CD4-positive, alpha-beta T cell treated with Interleukin-15 for 4 hours (primary cell): ENCODE results near the gene PDIA3.
A peak's percentile ranks its signal among the peaks of the same experiment; 100 is the strongest.
"Not testable (repeated sequence)": the region's sequence is repeated elsewhere in the genome, so short reads cannot be mapped to it uniquely, and the experiment has no call there.

ENCODE experiments used
- DNase-seq: peaks from one replicate; pipeline ENCODE4 v3.0.0-alpha.2; 2020; ENCODE audit warnings: low spot score

PDIA3 gene

DNA sequence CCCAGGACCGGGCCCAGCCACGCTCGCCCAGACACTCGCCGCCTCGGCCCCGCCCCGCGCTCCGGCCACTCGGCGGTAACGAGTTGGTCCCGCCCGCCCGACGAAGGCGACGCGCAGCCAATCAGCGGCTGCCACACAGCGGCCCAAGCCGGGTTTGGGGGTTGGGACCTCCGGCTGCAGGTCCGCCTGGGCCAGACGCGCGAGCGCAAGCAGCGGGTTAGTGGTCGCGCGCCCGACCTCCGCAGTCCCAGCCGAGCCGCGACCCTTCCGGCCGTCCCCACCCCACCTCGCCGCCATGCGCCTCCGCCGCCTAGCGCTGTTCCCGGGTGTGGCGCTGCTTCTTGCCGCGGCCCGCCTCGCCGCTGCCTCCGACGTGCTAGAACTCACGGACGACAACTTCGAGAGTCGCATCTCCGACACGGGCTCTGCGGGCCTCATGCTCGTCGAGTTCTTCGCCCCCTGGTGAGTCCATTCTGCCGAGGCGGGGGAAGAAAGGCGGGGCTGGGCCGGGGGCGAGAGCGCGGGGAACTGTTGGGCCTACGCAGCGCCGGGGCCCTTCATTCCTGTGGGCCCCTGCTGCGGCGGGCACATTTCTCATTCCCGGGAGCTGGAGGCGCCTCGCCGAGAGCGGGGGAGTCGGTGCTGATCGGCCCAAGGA, at the start of gene PDIA3:
PDIA3 (plus strand) TSS at position 194 of the 658 bp plus-strand sequence; CDS start at position 296, 102 bp downstream.
- peak; percentile 84 for DNase-seq

DNA sequence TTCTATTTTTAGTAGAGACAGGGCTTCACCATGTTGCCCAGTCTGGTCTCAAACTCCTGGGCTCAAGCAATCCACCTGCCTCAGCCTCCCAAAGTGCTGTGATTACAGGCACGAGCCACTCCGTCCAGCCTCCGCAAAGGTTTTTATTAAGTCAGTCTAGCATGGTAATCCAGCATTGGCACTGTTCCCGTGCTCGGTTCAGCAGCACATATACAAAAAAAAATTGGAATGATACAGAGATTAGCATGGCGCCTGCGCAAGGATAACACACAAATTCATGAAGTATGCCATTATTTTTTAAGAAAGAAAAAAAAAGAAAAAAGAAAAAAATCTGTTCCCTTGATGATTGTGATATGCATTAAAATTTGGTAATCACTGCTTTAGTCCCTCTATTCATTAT, 44.1 kb upstream of the PDIA3 start:
- no peak for DNase-seq

DNA sequence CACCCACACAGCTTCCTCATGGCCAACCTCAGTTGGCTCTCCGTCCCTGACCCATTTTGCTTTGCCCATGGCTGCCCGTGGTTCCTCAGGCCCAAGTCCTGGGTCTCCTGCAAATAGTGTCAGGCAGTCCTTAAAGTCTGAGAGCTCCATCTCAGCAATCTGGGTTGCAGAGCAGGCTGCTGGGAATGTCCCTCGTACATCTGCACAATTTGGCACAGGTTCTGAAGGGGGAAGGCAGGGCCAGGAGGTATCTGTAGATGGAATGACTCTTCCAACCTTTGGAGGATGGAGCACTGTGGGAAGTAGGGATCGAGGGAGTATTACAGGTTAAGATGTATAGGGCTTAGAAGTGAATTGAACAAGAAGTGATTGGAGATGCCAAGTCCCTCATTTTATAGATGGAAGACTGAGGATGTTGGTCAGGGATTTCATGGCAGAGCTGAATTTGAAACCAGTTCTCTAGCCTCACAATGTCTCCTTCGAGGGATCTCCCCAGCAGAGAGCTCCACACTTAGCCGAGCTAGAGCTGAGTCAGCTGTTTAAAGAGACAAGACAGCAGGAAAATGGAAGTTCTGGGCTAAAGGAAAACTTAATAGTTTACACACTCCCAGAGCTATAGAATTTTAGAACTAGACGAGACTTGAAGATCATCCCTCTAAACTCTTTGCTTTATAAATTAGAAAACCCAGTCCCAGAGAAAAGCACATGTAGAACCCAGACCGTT, 43.4 kb upstream of the PDIA3 start:
- DNase-seq: no peak

DNA sequence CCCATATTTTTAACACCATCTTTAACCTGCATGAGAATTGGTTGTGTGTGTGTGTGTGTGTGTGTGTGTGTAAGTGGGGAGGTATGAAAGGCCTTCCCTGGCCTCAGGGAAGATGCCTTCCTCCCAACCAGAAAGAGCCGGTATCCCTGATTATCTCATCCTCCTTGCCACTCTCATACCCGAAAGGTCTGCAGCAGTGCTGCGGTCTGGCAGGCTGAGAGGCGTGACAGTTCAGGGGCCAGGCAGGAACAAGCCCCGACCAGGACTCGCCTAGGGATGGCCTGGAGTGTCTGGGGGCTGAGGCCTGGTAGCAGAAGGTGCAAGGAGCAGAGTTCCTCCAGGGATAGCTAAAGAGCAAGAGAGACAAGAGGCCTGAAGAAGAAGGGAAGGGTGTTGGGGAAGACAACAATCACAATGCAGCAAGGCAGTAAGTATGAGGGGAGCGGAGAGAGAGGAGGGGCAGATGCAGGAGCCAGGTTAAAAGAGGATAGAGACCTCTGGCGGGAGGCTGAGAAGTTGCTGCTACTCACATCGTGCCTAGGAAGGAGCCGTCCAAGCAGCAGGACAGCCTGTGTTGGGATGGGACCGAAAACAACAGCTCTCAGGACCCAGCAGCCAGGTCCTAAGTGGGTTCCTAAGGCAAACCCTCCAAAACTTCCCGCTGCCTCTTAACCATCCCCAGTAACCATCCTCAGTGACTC, 35.7 kb upstream of the PDIA3 start:
- DNase-seq: not testable (repeated sequence)

DNA sequence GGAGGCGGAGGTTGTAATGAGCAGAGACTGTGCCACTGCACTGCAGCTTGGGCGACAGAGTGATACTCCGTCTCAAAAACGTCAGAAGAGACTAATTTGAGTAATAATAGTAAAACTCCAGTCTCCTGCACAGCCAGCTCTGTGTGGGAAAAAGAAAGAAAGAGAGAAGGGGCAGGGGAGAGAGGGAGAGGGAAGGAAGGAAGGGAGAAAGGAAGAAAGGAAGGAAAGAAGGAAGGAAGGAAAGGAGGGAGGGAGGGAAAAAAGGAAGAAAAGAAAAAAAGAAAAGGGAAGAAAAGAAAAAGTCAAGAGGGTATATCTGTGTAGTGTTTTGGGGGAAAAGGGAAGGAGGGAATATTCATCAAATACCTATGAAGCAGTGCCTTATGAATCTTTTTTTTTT, 23.1 kb upstream of the PDIA3 start:
- no peak for DNase-seq

DNA sequence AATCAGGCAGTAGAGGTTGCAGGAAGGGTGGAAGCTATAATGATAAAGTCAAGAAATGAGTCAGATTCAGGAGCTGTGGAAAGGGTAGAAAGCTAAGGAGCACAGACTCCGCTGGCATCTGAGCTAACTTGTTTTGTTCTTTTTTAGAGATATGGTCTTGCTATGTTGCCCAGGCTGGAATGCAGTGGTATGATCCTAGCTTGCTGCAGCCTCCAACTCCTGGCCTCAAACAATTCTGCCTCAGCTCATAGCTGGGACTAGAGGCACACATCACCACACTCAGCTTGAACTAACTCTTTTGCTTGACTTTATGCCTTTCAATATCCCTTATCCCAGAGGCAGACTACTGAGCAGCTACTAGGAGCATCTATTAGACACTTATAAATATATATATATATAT, 19.9 kb upstream of the PDIA3 start:
- DNase-seq: not testable (repeated sequence)

DNA sequence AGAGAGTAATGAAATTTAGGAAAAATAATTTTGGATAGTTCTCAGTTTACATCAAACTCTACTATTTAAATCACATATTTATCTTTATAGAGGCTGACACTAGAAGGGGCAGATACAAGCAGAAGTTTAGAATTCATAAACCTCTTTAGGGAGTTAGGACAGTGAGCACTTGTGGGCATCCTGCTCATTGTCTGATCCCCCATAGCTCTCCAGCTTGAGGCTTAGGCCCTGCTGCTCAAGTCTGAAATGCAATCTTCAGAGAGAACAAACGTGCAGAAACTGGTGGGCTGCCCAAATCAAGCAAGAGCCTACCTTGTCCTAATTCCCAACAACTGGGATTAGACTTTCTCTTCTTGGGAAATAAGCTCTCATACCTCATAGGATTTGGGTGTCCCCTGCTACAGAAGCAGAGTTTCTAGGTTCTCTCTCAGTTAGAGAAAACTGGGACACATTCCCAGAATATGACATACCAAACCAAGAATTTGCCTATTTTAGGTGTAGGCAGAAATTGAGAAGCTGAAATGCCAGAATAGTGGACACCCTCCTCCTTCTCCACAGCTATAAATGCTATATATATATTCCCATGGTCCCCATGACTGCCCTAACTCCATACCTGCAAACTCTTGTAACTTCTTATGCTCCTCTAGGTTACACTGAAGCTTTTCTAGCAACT, 18.0 kb upstream of the PDIA3 start:
- DNase-seq: not testable (repeated sequence)

DNA sequence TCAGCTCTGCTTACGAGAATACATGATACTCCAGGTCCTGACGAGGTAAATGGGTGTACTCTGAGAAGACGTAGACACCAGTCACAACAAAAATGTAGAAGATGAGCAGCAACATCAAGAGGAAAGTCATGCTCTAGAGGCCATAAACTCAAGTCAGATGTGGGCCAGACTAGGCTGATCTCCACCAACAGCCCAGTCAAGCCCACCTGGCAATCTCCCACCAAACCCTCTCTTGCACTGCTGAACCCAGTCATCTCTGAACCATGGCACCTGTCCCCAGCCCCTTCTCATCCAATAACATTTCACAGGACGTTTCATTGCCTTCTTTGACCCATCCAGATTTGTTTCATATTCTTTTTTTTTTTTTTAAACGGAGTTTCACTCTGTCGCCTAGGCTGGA, 10.8 kb upstream of the PDIA3 start:
- no peak for DNase-seq

DNA sequence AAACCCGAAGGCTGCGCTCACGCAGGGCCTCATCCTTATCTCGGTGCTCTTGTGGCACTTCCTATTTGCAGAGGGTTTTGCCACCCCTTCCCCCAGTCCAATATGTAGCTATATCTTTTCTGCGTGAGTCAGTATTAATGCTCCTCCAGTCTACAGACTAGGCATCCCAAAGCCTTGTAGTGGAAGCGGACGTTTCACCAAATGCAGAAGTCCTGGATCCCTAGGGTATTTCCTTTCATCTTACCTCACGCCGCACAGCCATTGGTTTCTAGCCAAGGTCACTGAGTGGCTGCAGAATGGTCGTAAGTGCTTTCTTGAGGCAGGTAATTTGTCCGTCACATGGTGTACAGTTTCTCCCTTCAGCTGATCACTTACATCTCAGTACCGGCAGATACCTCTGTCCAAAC, 668 bp downstream of the PDIA3 start:
- DNase-seq: peak; percentile 32

DNA sequence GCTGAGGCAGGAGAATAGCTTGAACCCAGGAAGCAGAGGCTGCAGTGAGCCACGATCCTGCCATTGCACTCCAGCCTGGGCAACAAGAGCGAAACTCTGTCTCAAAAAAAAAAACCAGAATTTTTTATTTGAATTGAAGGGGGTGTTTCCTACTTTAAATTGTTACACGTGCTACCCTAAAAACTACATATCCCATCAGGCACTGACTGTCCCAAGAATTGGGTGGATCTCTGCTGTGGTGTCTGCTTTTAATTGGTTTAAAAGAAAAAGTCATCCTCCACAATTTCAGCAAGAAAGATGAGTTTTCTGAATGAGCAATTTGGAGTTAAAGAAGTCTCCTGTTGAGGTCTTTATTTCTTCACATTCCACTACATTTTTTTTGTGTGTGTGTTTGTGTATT, 2.1 kb downstream of the PDIA3 start:
- DNase-seq: peak; percentile 46

DNA sequence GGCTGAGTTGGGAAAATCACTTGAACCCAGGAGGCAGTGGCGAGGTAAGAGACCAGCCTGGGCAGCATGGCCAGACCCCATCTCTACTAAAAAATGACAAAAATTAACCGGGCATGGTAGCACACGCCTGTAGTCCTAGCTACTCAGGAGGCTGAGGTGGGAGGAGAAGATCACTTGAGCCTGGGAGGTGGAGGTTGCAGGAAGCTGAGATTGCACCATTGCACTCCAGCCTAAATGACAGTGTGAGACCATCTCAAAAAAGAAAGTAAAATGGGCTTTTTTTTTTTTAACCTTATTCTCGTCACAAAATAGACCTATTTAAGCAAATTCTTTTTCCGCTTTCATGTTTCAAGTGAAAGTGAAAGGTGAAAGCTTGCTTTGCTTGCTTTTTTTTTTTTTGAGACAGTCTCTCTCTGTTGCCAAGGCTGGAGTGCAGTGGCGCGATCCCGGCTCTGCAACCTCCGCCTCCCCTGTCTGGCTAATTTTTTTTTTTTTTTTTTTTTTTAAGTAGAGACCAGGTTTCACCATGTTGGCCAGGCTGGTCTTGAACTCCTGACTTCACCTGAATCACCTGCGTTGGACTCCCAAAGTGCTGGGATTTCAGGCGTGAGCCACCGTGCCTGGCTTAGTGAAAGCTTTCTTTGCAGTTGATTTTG, 3.6 kb downstream of the PDIA3 start:
- peak; percentile 57 for DNase-seq

DNA sequence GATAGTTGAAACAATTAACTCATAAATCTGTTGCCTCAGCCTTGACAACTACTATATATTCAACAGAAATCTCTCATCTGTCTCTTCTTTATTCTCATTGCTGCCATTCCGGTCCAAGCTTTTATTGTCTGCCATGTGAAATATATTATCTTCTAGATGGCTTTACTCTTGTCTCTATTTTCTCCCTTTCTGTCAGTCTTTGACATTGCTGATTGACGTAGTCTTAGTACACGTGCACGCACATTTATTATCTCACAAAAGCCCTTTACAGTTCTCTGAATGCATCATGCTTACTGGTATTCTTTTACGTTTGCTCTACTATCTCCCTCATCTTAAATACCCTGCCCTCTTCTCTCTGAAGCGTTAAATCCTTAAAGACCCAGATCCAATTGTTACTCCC, 5.6 kb downstream of the PDIA3 start:
- DNase-seq: no peak

DNA sequence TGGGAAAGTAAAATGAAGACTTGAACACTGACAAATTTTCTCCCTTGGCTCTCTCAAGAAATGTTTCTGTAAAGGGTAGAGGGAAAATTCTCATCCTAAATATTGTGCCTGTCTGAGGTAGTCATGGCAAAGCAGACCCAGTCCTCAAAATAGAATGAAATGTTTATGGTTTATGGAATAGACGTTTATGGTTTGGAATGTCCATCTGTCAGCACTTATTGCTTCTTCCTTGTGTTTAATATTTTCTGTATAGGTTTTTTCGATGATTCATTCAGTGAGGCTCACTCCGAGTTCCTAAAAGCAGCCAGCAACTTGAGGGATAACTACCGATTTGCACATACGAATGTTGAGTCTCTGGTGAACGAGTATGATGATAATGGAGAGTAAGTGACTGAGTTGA, 16.6 kb downstream of the PDIA3 start:
- DNase-seq: no peak

DNA sequence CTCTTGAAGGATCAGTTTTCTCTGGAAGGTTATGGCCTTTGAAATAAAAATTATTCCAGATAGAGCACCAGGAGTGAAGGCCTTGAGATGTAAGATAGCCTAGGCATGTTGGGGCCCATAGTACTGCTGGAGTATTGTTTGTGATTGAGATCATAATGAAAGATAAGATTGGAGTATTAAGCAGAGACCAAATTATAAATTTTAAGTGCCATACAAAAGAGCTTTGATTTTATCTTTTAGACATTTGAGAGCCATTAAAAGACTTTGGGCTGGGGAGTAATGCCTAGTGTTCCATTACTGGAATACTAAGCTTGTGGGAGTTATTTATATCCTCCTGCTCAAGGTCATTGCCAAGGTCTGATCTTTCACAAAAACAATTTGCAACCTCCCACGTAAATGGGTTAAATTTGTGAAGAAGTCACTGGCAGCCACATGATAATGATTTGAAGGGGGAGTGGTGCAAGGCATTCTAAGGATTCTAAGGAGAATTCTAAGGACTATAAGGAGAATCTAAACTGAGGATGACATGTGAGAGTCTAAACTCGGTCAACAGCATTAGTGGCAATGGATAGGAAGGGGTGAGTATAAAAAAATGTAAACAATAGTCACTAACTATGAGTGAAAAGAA, 17.7 kb downstream of the PDIA3 start:
- DNase-seq: no peak

DNA sequence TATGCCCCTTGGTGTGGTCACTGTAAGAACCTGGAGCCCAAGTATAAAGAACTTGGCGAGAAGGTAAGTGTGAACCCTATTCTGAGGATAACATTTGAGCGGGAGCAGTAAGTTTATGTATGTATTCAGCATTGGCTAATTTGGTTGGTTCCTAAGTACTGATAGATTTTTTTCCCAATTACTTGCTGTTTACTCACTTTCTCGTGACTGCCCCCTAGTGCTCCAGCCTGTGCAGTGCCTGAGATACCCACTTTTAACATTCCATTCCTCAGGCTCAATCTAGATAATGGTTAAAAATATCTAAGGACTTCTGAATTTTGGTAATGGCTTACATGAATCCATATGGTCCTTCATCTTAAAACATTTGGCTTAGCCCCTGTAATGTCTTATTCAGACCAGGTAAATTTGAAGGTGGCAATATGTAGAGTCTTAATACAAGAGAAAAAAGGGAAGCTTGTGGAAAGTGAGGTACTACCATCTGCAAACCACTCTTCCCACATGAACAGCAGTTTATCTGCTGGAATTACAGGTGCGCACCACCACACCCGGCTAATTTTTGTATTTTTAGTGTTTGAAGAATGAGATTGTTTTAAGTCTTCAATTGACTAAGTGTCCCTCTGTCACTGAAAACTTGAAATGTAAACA, 23.5 kb downstream of the PDIA3 start:
- peak; percentile 58 for DNase-seq

DNA sequence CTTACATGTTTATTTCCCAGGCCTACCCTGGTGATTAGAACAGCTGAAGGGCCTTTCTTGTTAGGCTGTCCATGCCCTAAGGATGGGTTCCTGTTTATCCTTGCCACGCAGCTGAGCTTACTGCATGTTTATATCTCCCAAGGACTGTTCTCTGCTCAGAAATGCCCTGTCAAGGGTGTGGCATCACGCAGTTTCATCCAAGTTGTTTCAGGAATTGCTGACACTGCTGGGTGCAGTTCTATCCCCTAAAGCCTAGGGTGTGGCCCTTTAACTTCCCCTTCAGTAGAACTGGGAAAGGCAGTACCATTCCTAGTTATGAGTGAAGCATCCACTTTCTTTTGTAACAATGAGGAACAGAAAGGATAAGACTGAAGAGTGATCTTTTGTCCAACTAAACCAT, 25.6 kb downstream of the PDIA3 start:
- DNase-seq: no peak

DNA sequence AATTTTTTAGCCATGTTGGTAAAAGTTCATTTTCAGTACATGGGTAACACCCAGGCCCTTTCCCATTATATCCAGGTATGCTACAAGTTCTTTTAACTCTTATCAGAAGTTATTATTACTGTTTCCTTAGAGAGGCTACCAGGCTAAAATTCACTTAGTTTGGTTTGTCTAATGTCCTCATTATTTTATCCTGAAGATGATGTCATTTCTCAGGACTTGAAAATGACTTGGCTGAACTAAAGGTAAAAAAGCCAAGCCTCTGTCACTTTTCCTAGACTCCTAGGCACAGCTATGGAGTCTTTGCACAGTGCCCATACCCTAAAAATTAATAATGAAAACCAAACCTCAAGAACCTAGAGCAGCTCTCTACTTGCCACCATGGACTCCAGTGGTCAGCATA, 26.4 kb downstream of the PDIA3 start:
- no peak for DNase-seq

DNA sequence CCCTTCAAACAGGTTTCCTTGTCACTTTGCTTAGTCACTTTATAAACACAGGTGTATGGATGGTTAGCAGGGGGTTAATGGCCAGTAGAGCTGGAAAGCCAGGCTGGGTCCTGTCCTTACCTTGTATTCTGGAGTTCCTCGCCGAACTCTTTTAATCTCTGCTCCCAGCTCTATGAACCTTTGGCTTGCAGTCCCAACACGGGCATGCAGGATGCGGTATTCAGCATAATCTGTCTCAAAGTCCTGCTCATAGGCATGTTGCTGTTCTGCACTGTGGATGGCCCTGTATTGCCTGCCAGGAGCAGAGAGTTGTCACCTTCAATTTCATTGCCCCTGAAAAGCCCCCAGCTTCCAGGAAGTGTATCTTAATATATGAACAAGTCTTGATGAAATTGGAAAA, 27.8 kb downstream of the PDIA3 start:
- no peak for DNase-seq

DNA sequence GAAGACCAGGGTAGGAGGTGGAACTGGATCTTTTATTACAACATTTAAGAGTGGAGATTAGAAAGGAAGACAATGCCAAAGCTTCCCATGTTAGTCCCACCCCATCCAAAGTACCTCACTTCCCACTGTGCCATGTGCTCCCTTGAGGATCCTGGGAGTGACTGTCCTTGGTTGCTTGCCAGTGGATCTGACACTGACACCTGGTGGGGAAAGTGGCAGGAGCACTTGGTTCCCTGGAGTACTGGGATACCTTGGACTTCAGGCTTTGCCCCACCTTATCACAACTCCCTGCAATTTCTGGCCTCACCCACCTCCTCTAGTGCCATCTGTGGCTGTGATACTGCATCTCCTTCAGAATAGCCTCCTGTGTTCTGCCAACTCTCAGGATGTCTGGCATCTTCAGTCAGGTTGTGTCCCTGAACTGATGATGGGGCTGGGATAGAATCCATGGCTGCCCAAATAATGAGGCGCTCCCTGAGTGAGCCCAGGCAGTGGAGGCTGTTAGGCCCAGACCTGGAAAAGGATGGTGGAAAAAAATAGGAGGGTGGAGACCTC, 29.2 kb downstream of the PDIA3 start:
- no peak for DNase-seq

DNA sequence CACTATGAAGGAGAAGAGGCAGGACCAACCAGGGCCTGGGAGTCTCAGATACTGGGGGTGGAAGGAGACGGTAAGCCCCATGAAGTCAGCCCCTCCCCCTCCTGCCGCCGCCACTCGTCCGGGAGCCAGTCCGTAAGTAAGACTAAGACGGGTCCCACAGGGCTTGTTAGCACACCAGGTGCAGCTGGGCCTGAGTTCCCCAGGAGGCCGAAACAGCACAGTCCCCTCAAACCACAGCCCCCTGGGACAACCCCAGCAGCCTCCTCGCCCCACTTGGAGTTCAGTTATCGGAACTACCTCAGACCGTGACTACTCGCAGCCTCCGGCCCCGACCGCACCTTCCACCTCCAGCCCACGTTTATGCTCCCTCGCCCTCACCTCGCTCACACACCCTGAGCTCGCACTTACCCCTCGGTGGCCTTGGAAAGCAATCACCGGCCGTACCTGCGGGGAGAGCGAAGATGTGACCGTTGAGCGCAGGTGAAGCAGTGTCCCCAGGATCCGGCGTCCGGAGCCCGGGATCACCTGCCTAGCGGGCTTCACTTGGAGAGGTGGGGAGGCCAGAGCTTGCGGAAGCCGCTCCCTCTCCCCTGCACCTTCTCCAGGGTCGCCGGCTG, 30.0 kb downstream of the PDIA3 start:
- DNase-seq: no peak
